ENCODE measurements around the gene ARL6IP4.

DNA sequence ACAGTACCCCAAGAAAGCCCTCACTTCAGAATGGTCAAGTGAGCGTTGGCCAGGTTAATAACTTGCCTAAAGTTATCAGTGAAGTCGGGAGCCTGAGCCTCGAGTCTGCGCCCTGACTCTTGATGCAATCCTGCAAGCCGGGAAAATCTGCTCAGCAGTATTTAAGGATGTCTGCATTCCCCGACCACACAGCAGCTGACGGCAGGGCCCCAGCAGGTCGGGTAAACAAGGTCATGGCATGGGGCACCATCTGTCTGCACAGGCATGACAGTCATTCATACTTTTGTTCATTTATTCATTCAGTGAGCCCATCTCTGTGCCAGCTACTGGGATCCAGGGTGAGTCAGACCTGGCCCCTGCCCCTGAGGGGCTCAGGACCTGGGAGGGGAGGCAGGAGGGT is 25.3 kb upstream of the ARL6IP4 start:
- TF ChIP-seq, protein P1, sequence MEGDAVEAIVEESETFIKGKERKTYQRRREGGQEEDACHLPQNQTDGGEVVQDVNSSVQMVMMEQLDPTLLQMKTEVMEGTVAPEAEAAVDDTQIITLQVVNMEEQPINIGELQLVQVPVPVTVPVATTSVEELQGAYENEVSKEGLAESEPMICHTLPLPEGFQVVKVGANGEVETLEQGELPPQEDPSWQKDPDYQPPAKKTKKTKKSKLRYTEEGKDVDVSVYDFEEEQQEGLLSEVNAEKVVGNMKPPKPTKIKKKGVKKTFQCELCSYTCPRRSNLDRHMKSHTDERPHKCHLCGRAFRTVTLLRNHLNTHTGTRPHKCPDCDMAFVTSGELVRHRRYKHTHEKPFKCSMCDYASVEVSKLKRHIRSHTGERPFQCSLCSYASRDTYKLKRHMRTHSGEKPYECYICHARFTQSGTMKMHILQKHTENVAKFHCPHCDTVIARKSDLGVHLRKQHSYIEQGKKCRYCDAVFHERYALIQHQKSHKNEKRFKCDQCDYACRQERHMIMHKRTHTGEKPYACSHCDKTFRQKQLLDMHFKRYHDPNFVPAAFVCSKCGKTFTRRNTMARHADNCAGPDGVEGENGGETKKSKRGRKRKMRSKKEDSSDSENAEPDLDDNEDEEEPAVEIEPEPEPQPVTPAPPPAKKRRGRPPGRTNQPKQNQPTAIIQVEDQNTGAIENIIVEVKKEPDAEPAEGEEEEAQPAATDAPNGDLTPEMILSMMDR (IDR thresholded peaks at IDR 0.05) = no peak
- TF ChIP-seq POLR2A (IDR thresholded peaks at IDR 0.05) = no peak

Measured in suprapubic skin (tissue), 3 donors.